Measurements from ENCODE around the gene PDZRN4.
"Not testable (repeated sequence)": the region's sequence is repeated elsewhere in the genome, so short reads cannot be mapped to it uniquely, and the experiment has no call there.

PDZRN4 gene

DNA sequence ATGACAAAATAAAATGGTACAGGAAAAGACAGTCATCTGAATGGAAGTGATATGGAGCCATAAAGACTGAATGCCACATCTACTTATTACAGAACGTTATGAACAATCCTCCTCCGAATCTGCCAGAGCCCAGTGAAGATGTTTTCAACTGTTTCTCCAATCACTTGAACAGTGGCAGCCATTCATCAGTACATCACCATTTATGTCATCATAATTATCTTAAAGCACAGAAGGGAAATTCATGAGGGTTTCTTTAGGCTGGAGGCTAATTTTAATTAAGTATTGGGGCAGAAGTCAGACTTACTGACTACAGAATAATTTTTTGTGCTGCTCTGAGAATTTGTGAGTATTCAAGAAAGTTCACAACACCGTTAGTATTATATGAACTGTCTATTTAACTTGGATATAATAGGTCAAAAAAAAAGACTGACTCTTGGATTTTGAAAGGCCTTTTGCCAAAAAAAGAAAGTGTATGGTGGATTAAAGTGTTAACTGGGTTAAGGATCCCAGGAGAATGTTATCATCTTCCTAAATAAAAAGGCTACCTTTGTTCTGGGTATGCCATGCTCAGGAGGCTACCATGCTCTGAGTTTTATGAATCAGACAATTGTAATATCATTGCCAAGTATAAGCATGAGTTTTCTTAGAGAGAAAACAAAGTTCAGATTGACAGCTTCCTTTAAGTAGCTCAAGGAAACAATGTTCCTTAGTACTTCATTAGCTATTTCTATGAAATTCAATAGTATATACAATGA, 40.1 kb downstream of the PDZRN4 start:
- Histone ChIP-seq H3K27me3 (ENCODE audit: low read depth) (no peaks in the 10 kb centered on the region), H3K9me3 (no peaks in the 10 kb centered on the region), H3K36me3 (replicated peaks) (no peaks in the 10 kb centered on the region), H3K4me1 (no peaks in the 10 kb centered on the region), H3K4me3 (no peak overlapping the region)
- no peak for DNase-seq (ENCODE audit: low spot score in 2 of 2)
- in situ Hi-C loops (cut with MboI; ENCODE audit: low sequenced_read_pairs): no loop called here

GRCh38 chr12:41230756-41231155, 42.6 kb downstream of the PDZRN4 start:
- H3K36me3 ChIP-seq (replicated peaks): no peaks in the 10 kb centered on the region
- no peak for DNase-seq (ENCODE audit: low spot score in 2 of 2)
- no peak overlapping the region for H3K4me3 ChIP-seq
- in situ Hi-C loops (cut with MboI; ENCODE audit: low sequenced_read_pairs): no loop called here
- H3K9me3 ChIP-seq: no peaks in the 10 kb centered on the region
- H3K4me1 ChIP-seq: no peaks in the 10 kb centered on the region
- H3K27me3 ChIP-seq (ENCODE audit: low read depth): no peaks in the 10 kb centered on the region

DNA sequence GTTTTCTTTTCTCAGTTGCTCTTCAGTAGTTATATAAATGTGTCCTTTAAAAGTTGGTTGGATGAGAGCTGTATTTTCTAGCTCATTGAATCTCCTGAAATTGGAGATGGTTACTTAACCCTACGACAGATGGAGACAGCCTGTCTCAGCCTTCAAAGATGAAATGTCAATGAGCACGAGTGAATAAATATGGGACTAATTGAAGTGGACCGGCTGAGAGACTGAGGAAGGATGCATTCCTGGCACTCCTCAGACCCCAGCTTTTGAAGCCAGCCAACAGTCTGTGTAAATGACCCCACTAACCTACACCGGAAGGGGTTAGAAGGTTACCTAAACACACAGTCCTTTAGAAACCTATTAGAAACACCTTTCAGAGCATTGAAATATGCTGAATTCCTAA, 46.6 kb downstream of the PDZRN4 start:
- DNase-seq (ENCODE audit: low spot score in 2 of 2): no peak
- H3K27me3 ChIP-seq (ENCODE audit: low read depth): no peaks in the 10 kb centered on the region
- no peak overlapping the region for H3K4me3 ChIP-seq
- no peaks in the 10 kb centered on the region for H3K36me3 ChIP-seq (replicated peaks)
- in situ Hi-C loops (cut with MboI; ENCODE audit: low sequenced_read_pairs): no loop called here
- no peaks in the 10 kb centered on the region for H3K4me1 ChIP-seq
- no peaks in the 10 kb centered on the region for H3K9me3 ChIP-seq

DNA sequence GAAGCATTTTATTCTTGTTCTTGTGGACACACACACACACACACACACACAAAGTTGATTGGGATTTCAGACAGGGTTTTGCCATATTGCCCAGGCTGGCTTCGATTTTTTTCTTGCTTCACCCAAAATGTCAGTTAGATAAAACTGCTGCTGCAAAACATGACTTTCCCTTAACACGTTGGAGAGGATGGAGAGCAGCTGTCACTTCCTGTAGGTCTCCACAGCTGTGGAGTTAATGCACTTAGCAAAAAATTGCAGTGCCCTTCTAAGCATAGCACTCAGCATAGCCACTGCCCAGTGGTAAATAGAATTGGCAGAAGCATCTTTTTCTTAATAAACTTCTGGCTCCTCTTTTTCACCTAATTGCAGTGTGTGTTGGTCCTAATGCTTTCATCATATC, 54.5 kb downstream of the PDZRN4 start:
- no peaks in the 10 kb centered on the region for H3K9me3 ChIP-seq
- no peak for DNase-seq (ENCODE audit: low spot score in 2 of 2)
- in situ Hi-C loops (cut with MboI; ENCODE audit: low sequenced_read_pairs): no loop called here

GRCh38 chr12:41248391-41248790, 60.3 kb downstream of the PDZRN4 start:
- H3K9me3 ChIP-seq: no peaks in the 10 kb centered on the region
- no peaks in the 10 kb centered on the region for H3K27me3 ChIP-seq (ENCODE audit: low read depth)
- no peaks in the 10 kb centered on the region for H3K36me3 ChIP-seq (replicated peaks)
- no peak overlapping the region for H3K4me3 ChIP-seq
- in situ Hi-C loops (cut with MboI; ENCODE audit: low sequenced_read_pairs): no loop called here
- no peaks in the 10 kb centered on the region for H3K4me1 ChIP-seq
- no peak for DNase-seq (ENCODE audit: low spot score in 2 of 2)

More for the DNA sequence above, 54.5 kb downstream of the PDZRN4 start:
- H3K27me3 ChIP-seq (ENCODE audit: low read depth): no peaks in the 10 kb centered on the region
- no peaks in the 10 kb centered on the region for H3K4me1 ChIP-seq
- H3K36me3 ChIP-seq (replicated peaks): no peaks in the 10 kb centered on the region
- no peak overlapping the region for H3K4me3 ChIP-seq

DNA sequence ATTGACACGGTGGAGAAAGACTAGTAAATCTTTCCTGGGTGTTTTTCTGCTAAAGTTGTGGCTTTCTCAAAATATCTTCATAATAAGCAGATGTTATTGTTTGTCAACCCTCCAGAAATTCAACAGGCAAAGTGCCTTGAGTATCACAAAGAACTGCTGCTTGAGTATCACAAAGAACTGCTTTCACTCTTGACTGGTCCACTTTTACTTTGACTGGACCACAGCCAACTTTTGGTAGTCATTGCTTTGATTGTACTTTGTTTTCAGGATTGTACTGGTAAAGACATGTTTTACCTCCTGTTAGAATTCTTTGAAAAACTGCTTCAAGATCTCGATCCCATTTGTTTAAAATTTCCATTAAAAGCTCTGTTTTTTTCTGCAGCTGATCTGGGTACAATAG, 62.6 kb downstream of the PDZRN4 start:
- no peak overlapping the region for H3K4me3 ChIP-seq
- DNase-seq (ENCODE audit: low spot score in 2 of 2): no peak
- no peaks in the 10 kb centered on the region for H3K9me3 ChIP-seq
- H3K27me3 ChIP-seq (ENCODE audit: low read depth): no peaks in the 10 kb centered on the region
- H3K4me1 ChIP-seq: no peaks in the 10 kb centered on the region
- no peaks in the 10 kb centered on the region for H3K36me3 ChIP-seq (replicated peaks)
- in situ Hi-C loops (cut with MboI; ENCODE audit: low sequenced_read_pairs): no loop called here

GRCh38 chr12:41254004-41254914, 66.1 kb downstream of the PDZRN4 start:
- Histone ChIP-seq H3K36me3 (replicated peaks) (no peaks in the 10 kb centered on the region), H3K4me3 (no peak overlapping the region), H3K27me3 (ENCODE audit: low read depth) (peaks cover 2% of the 10 kb centered on the region; the same call in 1 of the 2 replicates), H3K9me3 (no peaks in the 10 kb centered on the region), H3K4me1 (no peaks in the 10 kb centered on the region)
- in situ Hi-C loops (cut with MboI; ENCODE audit: low sequenced_read_pairs): no loop called here
- DNase-seq (ENCODE audit: low spot score in 2 of 2): no peak

DNA sequence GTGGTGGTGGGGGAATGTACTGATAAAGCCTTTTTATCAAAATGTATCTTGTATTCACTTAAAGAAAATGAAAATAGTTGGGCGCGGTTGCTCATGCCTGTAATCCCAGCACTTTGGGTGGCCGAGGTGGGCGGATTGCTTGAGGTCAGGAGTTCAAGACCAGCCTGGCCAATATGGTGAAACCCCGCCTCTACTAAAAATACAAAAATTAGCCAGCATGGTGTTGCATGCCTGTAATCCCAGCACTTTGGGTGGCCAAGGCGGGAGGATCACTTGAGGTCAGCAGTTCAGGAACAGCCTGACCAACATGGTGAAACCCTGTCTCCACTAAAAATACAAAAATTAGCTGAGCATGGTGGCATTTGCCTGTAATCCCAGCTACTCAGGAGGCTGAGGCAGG, 75.1 kb downstream of the PDZRN4 start:
- H3K9me3 ChIP-seq; H3K36me3 ChIP-seq (replicated peaks); in situ Hi-C loops (cut with MboI; ENCODE audit: low sequenced_read_pairs); DNase-seq (ENCODE audit: low spot score in 2 of 2); H3K4me1 ChIP-seq; H3K4me3 ChIP-seq; H3K27me3 ChIP-seq (ENCODE audit: low read depth): not testable (repeated sequence)

- DNase-seq (ENCODE audit: low spot score in 2 of 2): peak in 1 of 2 experiments; percentile 43
- H3K4me1 ChIP-seq: no peaks in the 10 kb centered on the region
- H3K27me3 ChIP-seq (ENCODE audit: low read depth): no peaks in the 10 kb centered on the region
- H3K4me3 ChIP-seq: no peak overlapping the region
- in situ Hi-C loops (cut with MboI; ENCODE audit: low sequenced_read_pairs): no loop called here
- no peaks in the 10 kb centered on the region for H3K36me3 ChIP-seq (replicated peaks)
- no peaks in the 10 kb centered on the region for H3K9me3 ChIP-seq
Measured at GRCh38 chr12:41264281-41264680, 76.2 kb downstream of the PDZRN4 start.

DNA sequence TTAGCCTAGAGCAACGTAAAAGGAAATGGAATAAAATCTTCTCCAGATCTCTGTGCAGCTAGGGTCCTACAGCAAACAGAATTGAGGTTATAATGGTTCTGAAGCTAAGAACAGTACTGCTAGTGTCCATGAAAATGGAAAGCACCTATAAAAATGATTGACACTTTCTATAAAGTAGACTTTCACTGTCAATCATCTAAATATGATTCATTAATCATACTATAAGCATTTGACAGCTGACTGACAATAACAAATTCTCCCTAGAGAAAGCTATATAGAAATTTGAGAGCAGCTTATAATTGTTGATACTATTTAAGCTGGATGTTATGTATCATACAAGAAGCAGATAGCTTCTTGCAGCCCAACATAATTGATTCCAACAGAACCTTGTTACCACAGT, 80.9 kb downstream of the PDZRN4 start:
- DNase-seq (ENCODE audit: low spot score in 2 of 2): no peak
- Histone ChIP-seq H3K4me3 (no peak overlapping the region), H3K27me3 (ENCODE audit: low read depth) (no peaks in the 10 kb centered on the region), H3K36me3 (replicated peaks) (no peaks in the 10 kb centered on the region), H3K4me1 (no peaks in the 10 kb centered on the region), H3K9me3 (no peaks in the 10 kb centered on the region)
- in situ Hi-C loops (cut with MboI; ENCODE audit: low sequenced_read_pairs): no loop called here

GRCh38 chr12:41271489-41271888, 83.4 kb downstream of the PDZRN4 start:
- DNase-seq (ENCODE audit: low spot score in 2 of 2): no peak
- in situ Hi-C loops (cut with MboI; ENCODE audit: low sequenced_read_pairs): loop anchor here (5.0 kb wide), 1 partner anchor 751 kb away; no protein-coding TSS in a partner anchor
- no peaks in the 10 kb centered on the region for H3K36me3 ChIP-seq (replicated peaks)
- no peaks in the 10 kb centered on the region for H3K4me1 ChIP-seq
- no peaks in the 10 kb centered on the region for H3K27me3 ChIP-seq (ENCODE audit: low read depth)
- H3K4me3 ChIP-seq: no peak overlapping the region
- H3K9me3 ChIP-seq: no peaks in the 10 kb centered on the region

- in situ Hi-C loops (cut with MboI; ENCODE audit: low sequenced_read_pairs): loop anchor here (5.0 to 25.0 kb wide), 2 partner anchors 388 to 748 kb away; no protein-coding TSS in a partner anchor
Measured at GRCh38 chr12:41274643-41275042, 86.5 kb downstream of the PDZRN4 start.

GRCh38 chr12:41277100-41277945, 89.2 kb downstream of the PDZRN4 start:
- Histone ChIP-seq H3K36me3 (replicated peaks) (no peaks in the 10 kb centered on the region), H3K9me3 (no peaks in the 10 kb centered on the region), H3K4me1 (peaks cover 14% of the 10 kb centered on the region), H3K27me3 (ENCODE audit: low read depth) (no peaks in the 10 kb centered on the region), H3K4me3 (no peak overlapping the region; the same call in 1 of the 2 replicates)
- in situ Hi-C loops (cut with MboI; ENCODE audit: low sequenced_read_pairs): loop anchor here (25.0 kb wide), 1 partner anchor 385 kb away; no protein-coding TSS in a partner anchor
- DNase-seq (ENCODE audit: low spot score in 2 of 2): peak; percentile 53 to 75

More at GRCh38 chr12:41274643-41275042, 86.5 kb downstream of the PDZRN4 start:
- peaks cover 14% of the 10 kb centered on the region for H3K4me1 ChIP-seq
- no peaks in the 10 kb centered on the region for H3K9me3 ChIP-seq
- no peaks in the 10 kb centered on the region for H3K27me3 ChIP-seq (ENCODE audit: low read depth)
- DNase-seq (ENCODE audit: low spot score in 2 of 2): no peak
- H3K36me3 ChIP-seq (replicated peaks): no peaks in the 10 kb centered on the region
- no peak overlapping the region for H3K4me3 ChIP-seq

Data from HAP-1 (cell line).